Activated CD4-positive, alpha-beta T cell treated with anti-CD3 and anti-CD28 coated beads, Interleukin-2, amount 10 ng/mL, durations not matched to agents 24 days and 14 days (primary cell): ENCODE measurements around the gene SLC39A11. TPM values are rescaled to one million over a fixed set of nuclear protein-coding genes. Genes with fewer than 3 reads are reported as not detected.
"Not testable (repeated sequence)": the region's sequence is repeated elsewhere in the genome, so short reads cannot be mapped to it uniquely, and the experiment has no call there.

Experiments
- DNase-seq: peaks from one replicate; pipeline ENCODE4 v3.0.0; 2022
- H3K27ac Mint-ChIP-seq: one replicate; pipeline ENCODE4 v1.8.0; 2022; ENCODE audit warnings: mild to moderate bottlenecking, mixed read lengths
- H3K27me3 Mint-ChIP-seq: one replicate; pipeline ENCODE4 v1.8.0; 2022; ENCODE audit warnings: mixed read lengths
- H3K36me3 Mint-ChIP-seq: one replicate; pipeline ENCODE4 v1.8.0; 2022; ENCODE audit warnings: low read depth, mild to moderate bottlenecking, mixed read lengths
- H3K4me1 Mint-ChIP-seq: one replicate; pipeline ENCODE4 v1.8.0; 2021; ENCODE audit warnings: mixed read lengths
- H3K4me3 Mint-ChIP-seq: one replicate; pipeline ENCODE4 v1.8.0; 2022; ENCODE audit warnings: mild to moderate bottlenecking, moderate library complexity, mixed read lengths
- H3K9me3 Mint-ChIP-seq: one replicate; pipeline ENCODE4 v1.8.0; 2021; ENCODE audit warnings: mixed read lengths
- intact Hi-C: fragments of 100-400 bp; cut with micrococcal nuclease; formaldehyde crosslinking; loops from one replicate; pipeline ENCODE4 v1.15.1; 2023
- total RNA-seq: library from RNA; stranded (reverse); gene quantifications from 2 replicates; pipeline ENCODE4 v1.2.3, GENCODE V29; 2022

Gene SLC39A11
- total RNA-seq, 1 donor from 2014 or later: 24.6 TPM

GRCh38 chr17:73013816-73014663 is 78.4 kb downstream of the SLC39A11 start:
- DNase-seq: no peak
- Mint-ChIP-seq H3K4me1 (peaks cover 11% of the 10 kb centered on the region), H3K9me3 (peaks cover 7% of the 10 kb centered on the region), H3K4me3 (no peak overlapping the region), H3K27me3 (no peaks in the 10 kb centered on the region), H3K27ac (no peak overlapping the region), H3K36me3 (peaks cover 2% of the 10 kb centered on the region)
- intact Hi-C loops: no loop called here

DNA sequence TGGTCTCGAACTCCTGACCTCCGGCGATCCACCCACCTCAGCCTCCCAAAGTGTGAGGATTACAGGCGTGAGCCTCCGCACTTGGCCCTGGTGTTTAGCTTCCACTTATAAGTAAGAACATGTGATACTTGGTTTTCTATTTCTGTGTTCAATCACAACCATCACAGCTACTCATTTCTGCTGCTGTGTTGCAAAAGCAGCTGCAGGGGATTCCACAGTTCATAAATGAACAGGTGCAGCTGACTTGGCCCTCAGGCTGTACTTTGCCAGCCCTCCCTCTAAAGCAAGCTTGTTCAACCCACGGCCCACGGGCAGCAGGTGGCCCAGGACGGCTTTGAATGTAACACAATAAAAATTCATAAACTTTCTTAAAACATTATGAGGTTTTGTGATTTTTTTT is 79.2 kb downstream of the SLC39A11 start:
- H3K36me3 Mint-ChIP-seq: no peaks in the 10 kb centered on the region

GRCh38 chr17:73011016-73011486 is 81.4 kb downstream of the SLC39A11 start:
- peak overlapping the region; percentile 70 for H3K4me3 Mint-ChIP-seq
- H3K27ac Mint-ChIP-seq: peak overlapping the region; percentile 82
- H3K4me1 Mint-ChIP-seq: peaks cover 11% of the 10 kb centered on the region
- DNase-seq: peak; percentile 64
- H3K27me3 Mint-ChIP-seq: no peaks in the 10 kb centered on the region
- no peaks in the 10 kb centered on the region for H3K9me3 Mint-ChIP-seq
- no peaks in the 10 kb centered on the region for H3K36me3 Mint-ChIP-seq
- intact Hi-C loops: no loop called here

More for the DNA sequence above, 79.2 kb downstream of the SLC39A11 start:
- Mint-ChIP-seq H3K4me1 (peaks cover 11% of the 10 kb centered on the region), H3K9me3 (peaks cover under 1% of the 10 kb centered on the region), H3K4me3 (no peak overlapping the region), H3K27ac (no peak overlapping the region), H3K27me3 (no peaks in the 10 kb centered on the region)
- intact Hi-C loops: no loop called here
- no peak for DNase-seq

- Mint-ChIP-seq H3K27ac (no peak overlapping the region), H3K4me1 (peaks cover 11% of the 10 kb centered on the region), H3K4me3 (peak overlapping the region; percentile 70), H3K36me3 (no peaks in the 10 kb centered on the region), H3K27me3 (no peaks in the 10 kb centered on the region), H3K9me3 (no peaks in the 10 kb centered on the region)
- DNase-seq: no peak
- intact Hi-C loops: no loop called here
Measured at GRCh38 chr17:73010414-73010813, 82.1 kb downstream of the SLC39A11 start.

- H3K4me1 Mint-ChIP-seq: peaks cover 11% of the 10 kb centered on the region
- no peak overlapping the region for H3K4me3 Mint-ChIP-seq
- DNase-seq: no peak
- intact Hi-C loops: no loop called here
- no peak overlapping the region for H3K27ac Mint-ChIP-seq
- H3K36me3 Mint-ChIP-seq: no peaks in the 10 kb centered on the region
- H3K27me3 Mint-ChIP-seq: no peaks in the 10 kb centered on the region
- no peaks in the 10 kb centered on the region for H3K9me3 Mint-ChIP-seq
Measured at GRCh38 chr17:73007407-73007806, 85.1 kb downstream of the SLC39A11 start.

DNA sequence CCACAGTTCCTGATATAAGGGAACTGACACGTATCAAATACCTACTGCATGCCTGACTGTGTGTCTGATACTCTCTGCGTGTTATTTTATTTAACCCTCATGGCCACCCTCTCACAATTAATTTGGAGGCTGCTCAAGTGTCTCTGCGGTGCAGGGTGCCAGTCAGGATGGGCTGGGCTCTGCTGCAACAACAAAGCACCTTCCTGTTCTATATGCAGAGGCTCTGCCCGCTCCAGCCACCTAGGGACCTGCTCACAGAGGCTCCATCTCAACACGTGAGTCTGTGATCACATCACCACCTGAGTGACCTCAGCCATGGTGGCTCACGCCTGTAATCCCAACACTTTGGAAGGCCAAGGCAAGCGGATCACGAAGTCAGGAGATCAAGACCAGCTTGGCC is 87.1 kb downstream of the SLC39A11 start:
- Mint-ChIP-seq H3K27ac (no peak overlapping the region), H3K4me1 (no peaks in the 10 kb centered on the region), H3K9me3 (no peaks in the 10 kb centered on the region), H3K4me3 (no peak overlapping the region), H3K27me3 (no peaks in the 10 kb centered on the region), H3K36me3 (no peaks in the 10 kb centered on the region)
- intact Hi-C loops: no loop called here
- no peak for DNase-seq

DNA sequence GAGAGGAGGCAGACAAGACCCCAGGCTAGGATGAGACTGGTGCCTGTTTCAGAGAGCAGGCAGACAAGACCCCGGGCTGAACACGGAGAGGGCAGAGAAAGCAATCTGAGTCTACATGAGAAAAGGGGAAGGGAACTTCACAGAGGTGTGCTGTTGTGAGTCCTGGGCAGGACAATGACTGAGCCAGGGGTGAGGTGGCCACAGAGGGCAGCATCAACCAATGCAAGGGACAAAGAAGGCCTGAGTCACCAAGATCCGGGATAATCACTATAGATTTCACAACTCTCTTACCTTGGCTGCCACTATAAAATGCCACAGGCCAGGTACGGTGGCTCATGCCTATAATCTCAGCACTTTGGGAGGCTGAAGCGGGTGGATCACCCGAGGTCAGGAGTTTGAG is 89.0 kb downstream of the SLC39A11 start:
- DNase-seq: no peak
- H3K4me3 Mint-ChIP-seq: no peak overlapping the region
- no peaks in the 10 kb centered on the region for H3K9me3 Mint-ChIP-seq
- H3K27ac Mint-ChIP-seq: no peak overlapping the region
- no peaks in the 10 kb centered on the region for H3K36me3 Mint-ChIP-seq
- no peaks in the 10 kb centered on the region for H3K27me3 Mint-ChIP-seq
- no peaks in the 10 kb centered on the region for H3K4me1 Mint-ChIP-seq
- intact Hi-C loops: no loop called here

- H3K4me1 Mint-ChIP-seq: no peaks in the 10 kb centered on the region
- H3K27me3 Mint-ChIP-seq: no peaks in the 10 kb centered on the region
- DNase-seq: no peak
- peaks cover 3% of the 10 kb centered on the region for H3K9me3 Mint-ChIP-seq
- H3K27ac Mint-ChIP-seq: no peak overlapping the region
- H3K36me3 Mint-ChIP-seq: peaks cover 1% of the 10 kb centered on the region
- intact Hi-C loops: no loop called here
- H3K4me3 Mint-ChIP-seq: no peak overlapping the region
Measured at GRCh38 chr17:73000832-73001231, 91.7 kb downstream of the SLC39A11 start.

- H3K4me1 Mint-ChIP-seq, H3K36me3 Mint-ChIP-seq, H3K9me3 Mint-ChIP-seq, H3K27ac Mint-ChIP-seq, DNase-seq, intact Hi-C loops, H3K27me3 Mint-ChIP-seq, H3K4me3 Mint-ChIP-seq: not testable (repeated sequence)
Measured at GRCh38 chr17:72999474-72999873, 93.0 kb downstream of the SLC39A11 start.

DNA sequence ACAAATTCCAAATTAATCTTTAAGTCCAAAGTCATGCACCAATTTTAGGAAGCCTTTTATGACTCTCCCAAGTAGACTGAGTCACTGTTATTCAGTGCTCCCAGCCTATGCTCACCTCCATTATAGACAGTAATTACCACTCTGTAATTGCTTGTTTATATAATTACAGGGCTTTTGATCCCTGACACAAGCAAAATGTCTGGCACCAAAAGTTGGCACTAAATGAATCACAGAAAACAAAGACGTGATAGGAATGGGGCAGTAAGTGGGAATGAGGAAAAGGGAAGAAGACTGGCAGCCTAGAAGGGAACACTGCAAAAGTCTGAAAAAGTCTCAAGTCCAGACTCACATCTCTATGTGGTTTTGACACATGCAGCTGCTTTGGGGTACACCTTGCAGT is 94.1 kb downstream of the SLC39A11 start:
- Mint-ChIP-seq H3K27me3 (no peaks in the 10 kb centered on the region), H3K36me3 (peaks cover 3% of the 10 kb centered on the region), H3K4me1 (peaks cover 4% of the 10 kb centered on the region), H3K9me3 (peaks cover 7% of the 10 kb centered on the region), H3K4me3 (no peak overlapping the region), H3K27ac (no peak overlapping the region)
- intact Hi-C loops: no loop called here
- DNase-seq: no peak

- H3K27me3 Mint-ChIP-seq: no peaks in the 10 kb centered on the region
- no peak for DNase-seq
- peaks cover 3% of the 10 kb centered on the region for H3K36me3 Mint-ChIP-seq
- intact Hi-C loops: no loop called here
- peaks cover 10% of the 10 kb centered on the region for H3K4me1 Mint-ChIP-seq
- no peak overlapping the region for H3K4me3 Mint-ChIP-seq
- H3K27ac Mint-ChIP-seq: no peak overlapping the region
- peaks cover 7% of the 10 kb centered on the region for H3K9me3 Mint-ChIP-seq
Measured at GRCh38 chr17:72997559-72997958, 94.9 kb downstream of the SLC39A11 start.

GRCh38 chr17:72996791-72997190 is 95.7 kb downstream of the SLC39A11 start:
- peaks cover 7% of the 10 kb centered on the region for H3K9me3 Mint-ChIP-seq
- H3K36me3 Mint-ChIP-seq: peaks cover 3% of the 10 kb centered on the region
- peaks cover 13% of the 10 kb centered on the region for H3K4me1 Mint-ChIP-seq
- no peak overlapping the region for H3K4me3 Mint-ChIP-seq
- no peaks in the 10 kb centered on the region for H3K27me3 Mint-ChIP-seq
- no peak overlapping the region for H3K27ac Mint-ChIP-seq
- DNase-seq: no peak
- intact Hi-C loops: no loop called here

- Mint-ChIP-seq H3K27ac (no peak overlapping the region), H3K36me3 (peaks cover 3% of the 10 kb centered on the region), H3K4me3 (no peak overlapping the region), H3K4me1 (peaks cover 13% of the 10 kb centered on the region), H3K9me3 (peaks cover 7% of the 10 kb centered on the region), H3K27me3 (no peaks in the 10 kb centered on the region)
- no peak for DNase-seq
- intact Hi-C loops: no loop called here
Measured at GRCh38 chr17:72995008-72995656, 97.4 kb downstream of the SLC39A11 start.

- not testable (repeated sequence) for H3K27me3 Mint-ChIP-seq, H3K9me3 Mint-ChIP-seq, DNase-seq, H3K36me3 Mint-ChIP-seq
- Mint-ChIP-seq H3K4me1 (peaks cover 13% of the 10 kb centered on the region), H3K27ac (peak overlapping the region; percentile 84), H3K4me3 (peak overlapping the region; percentile 19)
- intact Hi-C loops: loop anchor here (2.0 kb wide), 1 partner anchor 130 kb away; no protein-coding TSS in a partner anchor
Measured at GRCh38 chr17:72992783-72993467, 99.6 kb downstream of the SLC39A11 start.
